Uterus (tissue), 2 donors: ENCODE measurements around the gene TREML4.

Experiments used
- CTCF ChIP-seq, 4 experiments: fragments of 200-600 bp in 2 of 4; fragments of 450-650 bp in 2 of 4; sonication (generic) in 2 of 4; IDR thresholded peaks; one replicate each; pipeline ENCODE4 v1.5.1; 2016 to 2019; ENCODE audit warnings: antibody characterized with exemption in 4 of 4, mild to moderate bottlenecking in 2 of 4, moderate library complexity in 1 of 4
- POLR2A ChIP-seq, 2 donors: fragments of 450-650 bp; IDR thresholded peaks; one replicate each; pipeline ENCODE4 v1.6.1; 2016; ENCODE audit warnings: antibody characterized with exemption in 2 of 2, mild to moderate bottlenecking in 1 of 2, moderate library complexity in 1 of 2

- TF ChIP-seq POLR2A (IDR thresholded peaks at IDR 0.05), result no peak
- TF ChIP-seq CTCF (IDR thresholded peaks at IDR 0.05), result no peak
Observed at GRCh38 chr6:41222045-41222444, 6.1 kb upstream of the TREML4 start.
